ENCODE results near the gene DSCAML1. TPM values are rescaled to one million over a fixed set of nuclear protein-coding genes. Genes with fewer than 3 reads are reported as not detected.

DSCAML1 gene
- total RNA-seq, 1 experiment from 2014 or later, result 0.90 TPM

GRCh38 chr11:117722082-117722481, 74.9 kb downstream of the DSCAML1 start (continued):
- no peak for TF ChIP-seq IRF1 (CRISPR knock-in tag; IDR thresholded peaks at IDR 0.05)
- no peak for TF ChIP-seq ZNF396 (CRISPR knock-in tag; IDR thresholded peaks at IDR 0.05; ENCODE audit: borderline replicate concordance)
- TF ChIP-seq ZBTB21 (CRISPR knock-in tag; IDR thresholded peaks at IDR 0.05; ENCODE audit: borderline replicate concordance), result no peak
- TF ChIP-seq MXD4 (CRISPR knock-in tag; IDR thresholded peaks at IDR 0.05; ENCODE audit: borderline replicate concordance), result no peak

- Mint-ChIP-seq H3K4me1 (peaks cover 80% of the 10 kb centered on the region), H3K36me3 (no peaks in the 10 kb centered on the region), H3K9me3 (no peaks in the 10 kb centered on the region), H3K4me3 (peak overlapping the region; percentile 12; the same call in 1 of the 2 replicates), H3K27me3 (ENCODE audit: low read depth) (peaks cover 30% of the 10 kb centered on the region), H3K27ac (no peak overlapping the region)
- TF ChIP-seq NFYB (CRISPR knock-in tag; conservative IDR thresholded peaks at IDR 0.05; ENCODE audit: low read depth) (no peak), ZNF396 (CRISPR knock-in tag; IDR thresholded peaks at IDR 0.05; ENCODE audit: borderline replicate concordance) (no peak), PRDM15 (CRISPR knock-in tag; IDR thresholded peaks at IDR 0.05) (peak; percentile 77), JAZF1 (CRISPR knock-in tag; IDR thresholded peaks at IDR 0.05) (no peak), IRF1 (CRISPR knock-in tag; IDR thresholded peaks at IDR 0.05) (no peak), ZNF232 (CRISPR knock-in tag; IDR thresholded peaks at IDR 0.05) (no peak), OVOL2 (CRISPR knock-in tag; IDR thresholded peaks at IDR 0.05; ENCODE audit: borderline replicate concordance) (no peak), TEAD1 (CRISPR knock-in tag; IDR thresholded peaks at IDR 0.05) (no peak)
- TF ChIP-seq, protein P1, sequence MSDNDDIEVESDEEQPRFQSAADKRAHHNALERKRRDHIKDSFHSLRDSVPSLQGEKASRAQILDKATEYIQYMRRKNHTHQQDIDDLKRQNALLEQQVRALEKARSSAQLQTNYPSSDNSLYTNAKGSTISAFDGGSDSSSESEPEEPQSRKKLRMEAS (CRISPR knock-in tag; IDR thresholded peaks at IDR 0.05), result no peak
- ChIA-PET CTCF (interaction anchor here (0.8 to 1.5 kb wide), 3 partner anchors 87 to 294 kb away, joined by 3 to 8 read pairs (median 5); no protein-coding TSS in a partner anchor), POLR2A (no interaction called here)
- ATAC-seq (peak; percentile 62), DNase-seq (ENCODE audit: low spot score) (peak; percentile 35)
Measured at GRCh38 chr11:117720061-117720511, 76.9 kb downstream of the DSCAML1 start.

GRCh38 chr11:117719480-117719879, 77.5 kb downstream of the DSCAML1 start:
- ATAC-seq, result no peak
- CTCF ChIA-PET, result interaction anchor here (1.5 kb wide), 1 partner anchor 88 kb away, joined by 5 read pairs; no protein-coding TSS in a partner anchor
- peaks cover 77% of the 10 kb centered on the region for H3K4me1 Mint-ChIP-seq
- no peaks in the 10 kb centered on the region for H3K9me3 Mint-ChIP-seq
- POLR2A ChIA-PET, result no interaction called here
- no peak overlapping the region for H3K27ac Mint-ChIP-seq
- H3K36me3 Mint-ChIP-seq, result no peaks in the 10 kb centered on the region
- no peak overlapping the region for H3K4me3 Mint-ChIP-seq
- no peak for DNase-seq (ENCODE audit: low spot score)
- peaks cover 26% of the 10 kb centered on the region for H3K27me3 Mint-ChIP-seq (ENCODE audit: low read depth)
- TF ChIP-seq FOXJ3 (CRISPR knock-in tag; IDR thresholded peaks at IDR 0.05; ENCODE audit: borderline replicate concordance) (no peak), GTF2I (CRISPR knock-in tag; conservative IDR thresholded peaks at IDR 0.05) (no peak), ATF1 (CRISPR knock-in tag; IDR thresholded peaks at IDR 0.05) (no peak), ZMAT4 (CRISPR knock-in tag; IDR thresholded peaks at IDR 0.05) (no peak), ATF2 (CRISPR knock-in tag; IDR thresholded peaks at IDR 0.05; ENCODE audit: borderline replicate concordance, low read depth) (no peak)
- TF ChIP-seq, protein P2, sequence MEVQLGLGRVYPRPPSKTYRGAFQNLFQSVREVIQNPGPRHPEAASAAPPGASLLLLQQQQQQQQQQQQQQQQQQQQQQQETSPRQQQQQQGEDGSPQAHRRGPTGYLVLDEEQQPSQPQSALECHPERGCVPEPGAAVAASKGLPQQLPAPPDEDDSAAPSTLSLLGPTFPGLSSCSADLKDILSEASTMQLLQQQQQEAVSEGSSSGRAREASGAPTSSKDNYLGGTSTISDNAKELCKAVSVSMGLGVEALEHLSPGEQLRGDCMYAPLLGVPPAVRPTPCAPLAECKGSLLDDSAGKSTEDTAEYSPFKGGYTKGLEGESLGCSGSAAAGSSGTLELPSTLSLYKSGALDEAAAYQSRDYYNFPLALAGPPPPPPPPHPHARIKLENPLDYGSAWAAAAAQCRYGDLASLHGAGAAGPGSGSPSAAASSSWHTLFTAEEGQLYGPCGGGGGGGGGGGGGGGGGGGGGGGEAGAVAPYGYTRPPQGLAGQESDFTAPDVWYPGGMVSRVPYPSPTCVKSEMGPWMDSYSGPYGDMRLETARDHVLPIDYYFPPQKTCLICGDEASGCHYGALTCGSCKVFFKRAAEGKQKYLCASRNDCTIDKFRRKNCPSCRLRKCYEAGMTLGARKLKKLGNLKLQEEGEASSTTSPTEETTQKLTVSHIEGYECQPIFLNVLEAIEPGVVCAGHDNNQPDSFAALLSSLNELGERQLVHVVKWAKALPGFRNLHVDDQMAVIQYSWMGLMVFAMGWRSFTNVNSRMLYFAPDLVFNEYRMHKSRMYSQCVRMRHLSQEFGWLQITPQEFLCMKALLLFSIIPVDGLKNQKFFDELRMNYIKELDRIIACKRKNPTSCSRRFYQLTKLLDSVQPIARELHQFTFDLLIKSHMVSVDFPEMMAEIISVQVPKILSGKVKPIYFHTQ (CRISPR knock-in tag; IDR thresholded peaks at IDR 0.05), result no peak
- TF ChIP-seq, protein P3, sequence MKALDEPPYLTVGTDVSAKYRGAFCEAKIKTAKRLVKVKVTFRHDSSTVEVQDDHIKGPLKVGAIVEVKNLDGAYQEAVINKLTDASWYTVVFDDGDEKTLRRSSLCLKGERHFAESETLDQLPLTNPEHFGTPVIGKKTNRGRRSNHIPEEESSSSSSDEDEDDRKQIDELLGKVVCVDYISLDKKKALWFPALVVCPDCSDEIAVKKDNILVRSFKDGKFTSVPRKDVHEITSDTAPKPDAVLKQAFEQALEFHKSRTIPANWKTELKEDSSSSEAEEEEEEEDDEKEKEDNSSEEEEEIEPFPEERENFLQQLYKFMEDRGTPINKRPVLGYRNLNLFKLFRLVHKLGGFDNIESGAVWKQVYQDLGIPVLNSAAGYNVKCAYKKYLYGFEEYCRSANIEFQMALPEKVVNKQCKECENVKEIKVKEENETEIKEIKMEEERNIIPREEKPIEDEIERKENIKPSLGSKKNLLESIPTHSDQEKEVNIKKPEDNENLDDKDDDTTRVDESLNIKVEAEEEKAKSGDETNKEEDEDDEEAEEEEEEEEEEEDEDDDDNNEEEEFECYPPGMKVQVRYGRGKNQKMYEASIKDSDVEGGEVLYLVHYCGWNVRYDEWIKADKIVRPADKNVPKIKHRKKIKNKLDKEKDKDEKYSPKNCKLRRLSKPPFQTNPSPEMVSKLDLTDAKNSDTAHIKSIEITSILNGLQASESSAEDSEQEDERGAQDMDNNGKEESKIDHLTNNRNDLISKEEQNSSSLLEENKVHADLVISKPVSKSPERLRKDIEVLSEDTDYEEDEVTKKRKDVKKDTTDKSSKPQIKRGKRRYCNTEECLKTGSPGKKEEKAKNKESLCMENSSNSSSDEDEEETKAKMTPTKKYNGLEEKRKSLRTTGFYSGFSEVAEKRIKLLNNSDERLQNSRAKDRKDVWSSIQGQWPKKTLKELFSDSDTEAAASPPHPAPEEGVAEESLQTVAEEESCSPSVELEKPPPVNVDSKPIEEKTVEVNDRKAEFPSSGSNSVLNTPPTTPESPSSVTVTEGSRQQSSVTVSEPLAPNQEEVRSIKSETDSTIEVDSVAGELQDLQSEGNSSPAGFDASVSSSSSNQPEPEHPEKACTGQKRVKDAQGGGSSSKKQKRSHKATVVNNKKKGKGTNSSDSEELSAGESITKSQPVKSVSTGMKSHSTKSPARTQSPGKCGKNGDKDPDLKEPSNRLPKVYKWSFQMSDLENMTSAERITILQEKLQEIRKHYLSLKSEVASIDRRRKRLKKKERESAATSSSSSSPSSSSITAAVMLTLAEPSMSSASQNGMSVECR (CRISPR knock-in tag; IDR thresholded peaks at IDR 0.05; ENCODE audit: borderline replicate concordance), result no peak
